SU-DHL-6 (cell line): ENCODE results near the gene BLTP2.
"Not testable (repeated sequence)": the region's sequence is repeated elsewhere in the genome, so short reads cannot be mapped to it uniquely, and the experiment has no call there.

Experiments used
- H2AFZ ChIP-seq: fragments of 200-600 bp; sonication (generic); 2 replicates; pipeline ENCODE4 v1.6.1; 2014; ENCODE audit warnings: low read depth, mild to moderate bottlenecking, moderate library complexity, mixed read lengths, antibody characterized with exemption, low read length; ENCODE audit not compliant: severe bottlenecking
- H3F3A ChIP-seq: fragments of 200-600 bp; shearing (Covaris generic); 2 replicates; pipeline ENCODE4 v1.6.0; 2016; ENCODE audit warnings: antibody characterized with exemption, mild to moderate bottlenecking; ENCODE audit not compliant: insufficient read depth
- H3K27ac ChIP-seq: fragments of 200-600 bp; sonication (generic); 2 replicates; pipeline ENCODE4 v1.5.1; 2016; ENCODE audit warnings: low read depth, mild to moderate bottlenecking, low read length, moderate library complexity, mixed read lengths
- H3K27me3 ChIP-seq: fragments of 200-600 bp; sonication (generic), shearing (Covaris generic); 2 replicates; pipeline ENCODE4 v1.6.0; 2014; ENCODE audit warnings: mild to moderate bottlenecking, low read length
- H3K36me3 ChIP-seq: fragments of 200-600 bp; sonication (generic); 2 replicates; pipeline ENCODE4 v1.6.1; 2014; ENCODE audit warnings: mild to moderate bottlenecking, low read length, mixed read lengths
- H3K4me2 ChIP-seq: fragments of 300-600, 200-600 bp; shearing (Covaris generic), sonication (generic); 2 replicates; pipeline ENCODE4 v1.6.0; 2014; ENCODE audit warnings: low read length, low read depth, mild to moderate bottlenecking; ENCODE audit not compliant: poor library complexity, severe bottlenecking
- H3K4me3 ChIP-seq: fragments of 200-600 bp; sonication (generic); 2 replicates; pipeline ENCODE4 v1.5.1; 2014; ENCODE audit warnings: antibody characterized with exemption, low read length, mild to moderate bottlenecking, mixed read lengths; ENCODE audit not compliant: insufficient read depth, poor library complexity, severe bottlenecking
- H3K79me2 ChIP-seq: fragments of 200-600 bp; sonication (generic); 2 replicates; pipeline ENCODE4 v1.6.1; 2014; ENCODE audit warnings: mild to moderate bottlenecking, low read length, moderate library complexity; ENCODE audit not compliant: insufficient read depth
- H3K9ac ChIP-seq: fragments of 200-600 bp; sonication (generic); 2 replicates; pipeline ENCODE4 v1.7.0; 2014; ENCODE audit warnings: mild to moderate bottlenecking, low read length
- H3K9me2 ChIP-seq: fragments of 200-600 bp; sonication (generic); replicated peaks from 2 replicates; pipeline ENCODE4 v1.6.1; 2014; ENCODE audit warnings: low read length; ENCODE audit not compliant: insufficient read depth
- H3K9me3 ChIP-seq: fragments of 200-600 bp; sonication (generic); 2 replicates; pipeline ENCODE4 v1.6.1; 2014; ENCODE audit warnings: low read length, mixed read lengths; ENCODE audit not compliant: insufficient read depth
- H4K20me1 ChIP-seq: fragments of 200-600 bp; sonication (generic); 2 replicates; pipeline ENCODE4 v1.6.1; 2014; ENCODE audit warnings: low read depth, mild to moderate bottlenecking, antibody characterized with exemption, low read length, moderate library complexity, mixed read lengths
- CTCF ChIP-seq: fragments of 200-600 bp; sonication (generic); IDR thresholded peaks from one replicate; pipeline ENCODE4 v1.5.1; 2017; ENCODE audit warnings: antibody characterized with exemption, mild to moderate bottlenecking, low read length, moderate library complexity; ENCODE audit not compliant: insufficient read depth, poor library complexity, severe bottlenecking
- EZH2phosphoT487 ChIP-seq: fragments of 200-600 bp; sonication (generic), shearing (Covaris generic); conservative IDR thresholded peaks from 2 replicates; pipeline ENCODE4 v1.6.1; 2018; ENCODE audit warnings: mild to moderate bottlenecking, antibody characterized with exemption, low read length, moderate library complexity, mixed read lengths

The BLTP2 gene

GRCh38 chr17:28663723-28664122 is 18.8 kb upstream of the BLTP2 start:
- no peaks in the 10 kb centered on the region for H3F3A ChIP-seq
- no peaks in the 10 kb centered on the region; the same call in 1 of the 2 replicates for H4K20me1 ChIP-seq
- TF ChIP-seq CTCF: no peak
- TF ChIP-seq EZH2phosphoT487: no peak
- H3K36me3 ChIP-seq: peaks cover 3% of the 10 kb centered on the region; the same call in 1 of the 2 replicates
- no peak overlapping the region for H2AFZ ChIP-seq
- H3K9ac ChIP-seq: no peak overlapping the region
- H3K9me3 ChIP-seq: no peaks in the 10 kb centered on the region
- no peaks in the 10 kb centered on the region for H3K9me2 ChIP-seq
- H3K27me3 ChIP-seq: no peaks in the 10 kb centered on the region
- peak overlapping the region; percentile 94 for H3K4me2 ChIP-seq
- H3K4me3 ChIP-seq: no peak overlapping the region
- peaks cover 84% of the 10 kb centered on the region for H3K79me2 ChIP-seq
- H3K27ac ChIP-seq: no peak overlapping the region

GRCh38 chr17:28662527-28662829 is 17.5 kb upstream of the BLTP2 start:
- no peaks in the 10 kb centered on the region; the same call in 1 of the 2 replicates for H4K20me1 ChIP-seq
- H3K4me3 ChIP-seq: peak overlapping the region; percentile 81
- peak overlapping the region; percentile 91 for H3K27ac ChIP-seq
- TF ChIP-seq CTCF (no peak), EZH2phosphoT487 (no peak)
- no peaks in the 10 kb centered on the region for H3F3A ChIP-seq
- H3K9me3 ChIP-seq: no peaks in the 10 kb centered on the region
- H3K27me3 ChIP-seq: no peaks in the 10 kb centered on the region
- H3K4me2 ChIP-seq: peak overlapping the region; percentile 94
- H3K79me2 ChIP-seq: peaks cover 76% of the 10 kb centered on the region
- H3K36me3 ChIP-seq: peaks cover 3% of the 10 kb centered on the region; the same call in 1 of the 2 replicates
- no peaks in the 10 kb centered on the region for H3K9me2 ChIP-seq
- H3K9ac ChIP-seq: peak overlapping the region; percentile 92
- peak overlapping the region; percentile 93 for H2AFZ ChIP-seq

- Histone ChIP-seq H3K36me3 (peaks cover 3% of the 10 kb centered on the region; the same call in 1 of the 2 replicates), H3K9ac (peak within 1 kb of the TSS; percentile 92), H3K9me3 (no peaks in the 10 kb centered on the region), H2AFZ (peak within 1 kb of the TSS; percentile 93), H3K4me2 (peak within 1 kb of the TSS; percentile 94), H3K27me3 (no peaks in the 10 kb centered on the region), H3K9me2 (no peaks in the 10 kb centered on the region), H4K20me1 (no peaks in the 10 kb centered on the region; the same call in 1 of the 2 replicates), H3F3A (no peaks in the 10 kb centered on the region), H3K4me3 (peak within 1 kb of the TSS; percentile 81), H3K27ac (peak within 1 kb of the TSS; percentile 91), H3K79me2 (peaks cover 74% of the 10 kb centered on the region)
- no peak for TF ChIP-seq EZH2phosphoT487
- no peak for TF ChIP-seq CTCF
These were observed 16.9 kb upstream of the BLTP2 start, which contains the start of the genes SDF2 and SUPT6H for GRCh38 chr17:28661635-28662526. Gene SDF2 (minus strand): TSS chr17:28661906. CDS start chr17:28661876, 30 bp downstream. Gene SUPT6H (plus strand): TSS chr17:28662205. CDS start chr17:28673402, 11,197 bp downstream.

GRCh38 chr17:28659497-28659881 is 14.5 kb upstream of the BLTP2 start:
- H3K27ac ChIP-seq, H3K36me3 ChIP-seq, H3K9ac ChIP-seq, H3F3A ChIP-seq, H3K9me2 ChIP-seq, H3K27me3 ChIP-seq, H4K20me1 ChIP-seq, H3K9me3 ChIP-seq, H2AFZ ChIP-seq, H3K4me3 ChIP-seq, H3K4me2 ChIP-seq: not testable (repeated sequence)
- H3K79me2 ChIP-seq: peaks cover 64% of the 10 kb centered on the region

GRCh38 chr17:28658766-28659496 is 14.0 kb upstream of the BLTP2 start:
- H3K79me2 ChIP-seq: peaks cover 58% of the 10 kb centered on the region
- not testable (repeated sequence) for H3K27ac ChIP-seq, H3K36me3 ChIP-seq, H3F3A ChIP-seq, H3K4me2 ChIP-seq, H3K4me3 ChIP-seq, H3K9me3 ChIP-seq, H3K27me3 ChIP-seq, H2AFZ ChIP-seq, H3K9me2 ChIP-seq, H4K20me1 ChIP-seq, H3K9ac ChIP-seq
